H9 (cell line): Measurements from ENCODE around the gene CAMK2G. TPM values are rescaled to one million over a fixed set of nuclear protein-coding genes. Genes with fewer than 3 reads are reported as not detected.

Experiments used
- DNase-seq: peaks from one replicate; pipeline ENCODE4 v3.0.0-alpha.2; 2017
- H2AFZ ChIP-seq: one replicate; pipeline ENCODE4 v1.6.1; 2013; ENCODE audit warnings: mild to moderate bottlenecking, low read length, control low read depth, moderate library complexity
- H2AK5ac ChIP-seq: 2 replicates; pipeline ENCODE4 v1.6.1; 2013; ENCODE audit warnings: low read length, control low read depth, mixed read lengths; ENCODE audit not compliant: insufficient read length
- H2BK120ac ChIP-seq: one replicate; pipeline ENCODE4 v1.6.1; 2013; ENCODE audit warnings: low read depth, mild to moderate bottlenecking, low read length, control low read depth, inconsistent platforms; ENCODE audit not compliant: poor library complexity, severe bottlenecking
- H2BK12ac ChIP-seq: 2 replicates; pipeline ENCODE4 v1.6.1; 2013; ENCODE audit warnings: low read length, control low read depth, mixed read lengths, low read depth; ENCODE audit not compliant: insufficient read length
- H2BK15ac ChIP-seq: 2 replicates; pipeline ENCODE4 v1.6.1; 2013; ENCODE audit warnings: low read depth, low read length, control low read depth
- H2BK20ac ChIP-seq: one replicate; pipeline ENCODE4 v1.6.1; 2013; ENCODE audit warnings: low read depth, mild to moderate bottlenecking, low read length, control low read depth, inconsistent platforms; ENCODE audit not compliant: poor library complexity, severe bottlenecking
- H2BK5ac ChIP-seq: 2 replicates; pipeline ENCODE4 v1.6.1; 2013; ENCODE audit warnings: low read length, control low read depth, mixed read lengths; ENCODE audit not compliant: insufficient read length
- H3K14ac ChIP-seq: 2 replicates; pipeline ENCODE4 v1.6.1; 2013; ENCODE audit warnings: low read length, control low read depth; ENCODE audit not compliant: insufficient read depth
- H3K18ac ChIP-seq: 2 replicates; pipeline ENCODE4 v1.6.1; 2013; ENCODE audit warnings: low read depth, mild to moderate bottlenecking, mixed read lengths, low read length, control low read depth; ENCODE audit not compliant: insufficient read length
- H3K23ac ChIP-seq: 2 replicates; pipeline ENCODE4 v1.6.1; 2013; ENCODE audit warnings: low read length, control low read depth, mixed read lengths, low read depth; ENCODE audit not compliant: insufficient read length
- H3K23me2 ChIP-seq: 2 replicates; pipeline ENCODE4 v1.6.1; 2013; ENCODE audit warnings: low read depth, mild to moderate bottlenecking, mixed read lengths, low read length, control low read depth; ENCODE audit not compliant: insufficient read length, poor library complexity, severe bottlenecking
- H3K27ac ChIP-seq: 2 replicates; pipeline ENCODE4 v1.5.1; 2013; ENCODE audit warnings: low read length, control low read depth, mixed read lengths, low read depth; ENCODE audit not compliant: insufficient read length
- H3K27me3 ChIP-seq: 2 replicates; pipeline ENCODE4 v1.6.1; 2013; ENCODE audit warnings: low read length, control low read depth, inconsistent platforms; ENCODE audit not compliant: insufficient read depth
- H3K4ac ChIP-seq: 2 replicates; pipeline ENCODE4 v1.6.1; 2013; ENCODE audit warnings: low read depth, mild to moderate bottlenecking, control low read depth, inconsistent platforms, low read length, moderate library complexity
- H3K4me1 ChIP-seq: 2 replicates; pipeline ENCODE4 v1.6.1; 2013; ENCODE audit warnings: low read length, control low read depth, inconsistent platforms; ENCODE audit not compliant: insufficient read depth
- H3K4me2 ChIP-seq: 2 replicates; pipeline ENCODE4 v1.6.1; 2013; ENCODE audit warnings: low read length, control low read depth, mixed read lengths; ENCODE audit not compliant: insufficient read length, insufficient read depth
- H3K56ac ChIP-seq: 2 replicates; pipeline ENCODE4 v1.6.1; 2013; ENCODE audit warnings: low read depth, mild to moderate bottlenecking, mixed read lengths, low read length, control low read depth; ENCODE audit not compliant: insufficient read length
- H3K79me1 ChIP-seq: 2 replicates; pipeline ENCODE4 v1.6.1; 2013; ENCODE audit warnings: low read depth, mild to moderate bottlenecking, moderate library complexity, low read length, control low read depth, inconsistent platforms; ENCODE audit not compliant: insufficient read depth, poor library complexity, severe bottlenecking
- H3K79me2 ChIP-seq: 2 replicates; pipeline ENCODE4 v1.6.1; 2013; ENCODE audit warnings: low read length, control low read depth, inconsistent platforms; ENCODE audit not compliant: insufficient read depth
- H3K9ac ChIP-seq: 2 replicates; pipeline ENCODE4 v1.6.1; 2013; ENCODE audit warnings: low read length, control low read depth, mixed read lengths; ENCODE audit not compliant: insufficient read length; ENCODE audit errors: extremely low read depth
- H3K9me3 ChIP-seq: one replicate; pipeline ENCODE4 v1.6.1; 2013; ENCODE audit warnings: low read depth, low read length, inconsistent platforms; ENCODE audit not compliant: control insufficient read depth
- H3T11ph ChIP-seq: one replicate; pipeline ENCODE4 v1.6.1; 2013; ENCODE audit warnings: mild to moderate bottlenecking, low read length, control low read depth, inconsistent platforms
- H4K20me1 ChIP-seq: one replicate; pipeline ENCODE4 v1.6.1; 2013; ENCODE audit not compliant: control insufficient read depth, insufficient read length, insufficient read depth
- H4K5ac ChIP-seq: 2 replicates; pipeline ENCODE4 v1.6.1; 2013; ENCODE audit warnings: low read depth, mild to moderate bottlenecking, mixed read lengths, low read length, control low read depth; ENCODE audit not compliant: insufficient read length
- H4K8ac ChIP-seq: replicated peaks from 2 replicates; pipeline ENCODE4 v1.6.1; 2013; ENCODE audit warnings: low read length, control low read depth, mixed read lengths, low read depth; ENCODE audit not compliant: insufficient read length
- H4K91ac ChIP-seq: 2 replicates; pipeline ENCODE4 v1.6.1; 2013; ENCODE audit warnings: low read depth, mild to moderate bottlenecking, moderate library complexity, mixed read lengths, low read length, control low read depth; ENCODE audit not compliant: insufficient read length
- H3K27ac Mint-ChIP-seq, 3 experiments: 2 replicates in 2 of 3; 3 replicates in 1 of 3; pipeline ENCODE4 v1.8.0; 2020 to 2021; ENCODE audit warnings: mixed read lengths in 3 of 3, mild to moderate bottlenecking in 1 of 3, moderate library complexity in 1 of 3
- H3K27me3 Mint-ChIP-seq: 2 replicates; pipeline ENCODE4 v1.8.0; 2021; ENCODE audit warnings: low read depth, mild to moderate bottlenecking, moderate library complexity, mixed read lengths
- H3K36me3 Mint-ChIP-seq, 3 experiments: 2 replicates in 2 of 3; 3 replicates in 1 of 3; pipeline ENCODE4 v1.8.0; 2020 to 2021; ENCODE audit warnings: low read depth in 3 of 3, mixed read lengths in 3 of 3; ENCODE audit not compliant: insufficient read depth in 1 of 3
- H3K4me1 Mint-ChIP-seq, 2 experiments: 2 replicates each; pipeline ENCODE4 v1.8.0; 2020; ENCODE audit warnings: mixed read lengths in 2 of 2
- H3K4me3 Mint-ChIP-seq, 2 experiments: 2 replicates in 1 of 2; 3 replicates in 1 of 2; pipeline ENCODE4 v1.8.0; 2020 to 2021; ENCODE audit warnings: mild to moderate bottlenecking in 2 of 2, mixed read lengths in 2 of 2, moderate library complexity in 1 of 2
- H3K9me3 Mint-ChIP-seq, 2 experiments: 2 replicates in 1 of 2; 3 replicates in 1 of 2; pipeline ENCODE4 v1.8.0; 2020; ENCODE audit warnings: mild to moderate bottlenecking in 2 of 2, mixed read lengths in 2 of 2, moderate library complexity in 1 of 2
- CTCF ChIP-seq: fragments of 200-600 bp; sonication (generic); conservative IDR thresholded peaks from 3 replicates; pipeline ENCODE4 v1.8.0; 2021; ENCODE audit warnings: antibody characterized with exemption, mild to moderate bottlenecking
- WGBS: extraction: QIAGEN DNeasy Blood & Tissue Kit; methylation state at CpG from one replicate; pipeline ENCODE4 v1.1.7; 2013; ENCODE audit warnings: missing lambda C conversion rate, low lambda C conversion rate, mixed read lengths; ENCODE audit not compliant: insufficient read length; ENCODE audit errors: extremely low coverage; 5-methylcytosine and 5-hydroxymethylcytosine counted together
- total RNA-seq: library from RNA; stranded (reverse); gene quantifications from 2 replicates; pipeline ENCODE4 v1.2.1, GENCODE V29; 2021

CAMK2G gene
- total RNA-seq, 1 experiment from 2014 or later = 31.8 TPM

GRCh38 chr10:73812657-73813056 lies 61.7 kb downstream of the CAMK2G start:
- H3K9me3 Mint-ChIP-seq = no peaks in the 10 kb centered on the region; a peak in 1 of 5 replicates
- peaks cover 20 to 43% (median 23%) of the 10 kb centered on the region in 3 experiments; a peak in 6 of 7 replicates for H3K36me3 Mint-ChIP-seq
- no peak overlapping the region for H2BK12ac ChIP-seq
- no peak overlapping the region for H2BK20ac ChIP-seq
- no peaks in the 10 kb centered on the region for H4K20me1 ChIP-seq
- no peak overlapping the region for H3K56ac ChIP-seq
- H3K4me2 ChIP-seq = no peak overlapping the region
- no peak overlapping the region for H4K5ac ChIP-seq
- no peaks in the 10 kb centered on the region for H3K27me3 Mint-ChIP-seq
- no peaks in the 10 kb centered on the region for H3K4me1 ChIP-seq
- no CpG with 5 or more reads among the region's 4 CpGs for WGBS
- no peak overlapping the region for H2BK120ac ChIP-seq
- no peak overlapping the region for H2BK15ac ChIP-seq
- no peak overlapping the region for H2AK5ac ChIP-seq
- no peak overlapping the region for H2BK5ac ChIP-seq
- peaks cover 2% of the 10 kb centered on the region for H3K23me2 ChIP-seq
- H3K79me1 ChIP-seq = no peaks in the 10 kb centered on the region
- H3K14ac ChIP-seq = no peak overlapping the region
- no peak overlapping the region for H3K4ac ChIP-seq
- H3K79me2 ChIP-seq = no peaks in the 10 kb centered on the region
- no peaks in the 10 kb centered on the region for H3K9me3 ChIP-seq
- H3K4me3 Mint-ChIP-seq = peak overlapping the region; percentile 72 to 76; a peak in 4 of 5 replicates
- no peak overlapping the region for H3K27ac ChIP-seq
- H4K91ac ChIP-seq = no peak overlapping the region
- no peak for TF ChIP-seq CTCF
- no peak overlapping the region for H4K8ac ChIP-seq
- no peak overlapping the region for H3K18ac ChIP-seq
- H3T11ph ChIP-seq = no peak overlapping the region
- peaks cover 11 to 12% of the 10 kb centered on the region in 2 experiments for H3K4me1 Mint-ChIP-seq
- no peak overlapping the region for H2AFZ ChIP-seq
- H3K23ac ChIP-seq = no peak overlapping the region
- H3K27ac Mint-ChIP-seq = peak overlapping the region in 1 of 3 experiments; percentile 36; a peak in 1 of 7 replicates
- no peak overlapping the region for H3K9ac ChIP-seq
- no peaks in the 10 kb centered on the region for H3K27me3 ChIP-seq
- peak; percentile 56 for DNase-seq
